Kidney (tissue), 14 donors: ENCODE data around the gene ALPK1. TPM values are rescaled to one million over a fixed set of nuclear protein-coding genes. Genes with fewer than 3 reads are reported as not detected.
"Not testable (repeated sequence)": the region's sequence is repeated elsewhere in the genome, so short reads cannot be mapped to it uniquely, and the experiment has no call there.

Experiments used
- DNase-seq, 5 donors: peaks; one replicate each; pipeline ENCODE4 v3.0.0-alpha.2; 2013 to 2020
- FAIRE-seq: peaks from 2 replicates; lab custom pipeline; 2012; peaks lifted over from hg19 to GRCh38; lab: Jason Lieb, UNC
- H3K27ac ChIP-seq, 2 donors: one replicate each; pipeline ENCODE4 v1.7.0; 2013; ENCODE audit warnings: low read depth in 2 of 2, low read length in 2 of 2, inconsistent platforms in 1 of 2
- H3K27me3 ChIP-seq: one replicate; pipeline ENCODE4 v1.7.1; 2013; ENCODE audit warnings: low read length, inconsistent platforms; ENCODE audit not compliant: control insufficient read depth, insufficient read depth
- H3K36me3 ChIP-seq, 3 donors: one replicate each; pipeline versions ENCODE4 v1.7.0 to v1.7.1; 2013; ENCODE audit warnings: low read length in 3 of 3, control low read depth in 1 of 3, inconsistent platforms in 1 of 3; ENCODE audit not compliant: insufficient read depth in 3 of 3, control insufficient read depth in 2 of 3
- H3K4me1 ChIP-seq, 3 donors: one replicate each; pipeline versions ENCODE4 v1.7.0 to v1.7.1; 2013; ENCODE audit warnings: low read length in 3 of 3, inconsistent platforms in 1 of 3, low read depth in 1 of 3; ENCODE audit not compliant: control insufficient read depth in 2 of 3, insufficient read depth in 2 of 3
- H3K4me3 ChIP-seq, 3 donors: one replicate each; pipeline versions ENCODE4 v1.7.0 to v1.8.1; 2013; ENCODE audit warnings: low read length in 3 of 3, control low read depth in 1 of 3, inconsistent platforms in 1 of 3
- H3K9ac ChIP-seq, 3 donors: one replicate each; pipeline versions ENCODE4 v1.7.0 to v1.7.1; 2013; ENCODE audit warnings: low read length in 3 of 3, control low read depth in 1 of 3, inconsistent platforms in 1 of 3
- H3K9me3 ChIP-seq, 3 donors: one replicate each; pipeline versions ENCODE4 v1.7.0 to v1.7.1; 2013; ENCODE audit warnings: low read length in 3 of 3, control low read depth in 1 of 3, inconsistent platforms in 1 of 3; ENCODE audit not compliant: control insufficient read depth in 2 of 3, insufficient read depth in 1 of 3
- CTCF ChIP-seq: IDR thresholded peaks from 3 replicates; pipeline ENCODE4 v1.5.1; 2012; ENCODE audit warnings: mild to moderate bottlenecking, moderate library complexity, borderline replicate concordance; ENCODE audit not compliant: insufficient read depth; ENCODE audit errors: extremely low read depth
- intact Hi-C: fragments of 100-400 bp; cut with DNase I; formaldehyde crosslinking; loops from one replicate; pipeline ENCODE4 v1.11.1; 2022
- polyA plus RNA-seq: library from polyadenylated mRNA; stranded (reverse); fragments of 350-450 nt; fragmentation: Illumina TruSeq; extraction: RNeasy Lipid Tissue Mini Kit (QIAGEN cat#74804); gene quantifications from one replicate; pipeline ENCODE4 v1.2.3, GENCODE V29; 2014; ENCODE audit warnings: low read depth, low replicate concordance; ENCODE audit not compliant: insufficient read depth
- total RNA-seq: library from RNA; stranded (reverse); fragmentation: NEBNext Ultra II Directional; extraction: Animal tissue kit (Norgen Biotek cat#: 25700); gene quantifications from one replicate; pipeline ENCODE4 v1.2.1, GENCODE V29; 2021
- donor health status: control.
- donor health status: control.
- donor health status: control.
- donor health status: control.
- donor health status: control.
- donor health status: DM: yes; HTN: yes; CAD: no.
- donor health status: Normal renal cell carcinoma (clear cell type).

The ALPK1 gene
- total and polyA plus RNA-seq, 2 donors from 2014 or later, result 5.9 to 33.5 TPM

GRCh38 chr4:112279025-112279881 lies 17.9 kb upstream of the ALPK1 start:
- Histone ChIP-seq H3K27ac (no peak overlapping the region), H3K4me3 (no peak overlapping the region), H3K9ac (no peak overlapping the region), H3K36me3 (no peaks in the 10 kb centered on the region), H3K4me1 (peaks cover 0 to 2% (median 0%) of the 10 kb centered on the region in 3 donors), H3K9me3 (no peaks in the 10 kb centered on the region), H3K27me3 (no peaks in the 10 kb centered on the region)
- DNase-seq (no peak), FAIRE-seq (no peak)
- intact Hi-C loops, result no loop called here
- TF ChIP-seq CTCF, result no peak

GRCh38 chr4:112279882-112280315 lies 17.3 kb upstream of the ALPK1 start:
- H3K9me3 ChIP-seq, result no peaks in the 10 kb centered on the region
- no peak overlapping the region for H3K27ac ChIP-seq
- H3K9ac ChIP-seq, result no peak overlapping the region
- intact Hi-C loops, result no loop called here
- H3K36me3 ChIP-seq, result no peaks in the 10 kb centered on the region
- FAIRE-seq (no peak), DNase-seq (no peak)
- peaks cover 0 to 2% (median 0%) of the 10 kb centered on the region in 3 donors for H3K4me1 ChIP-seq
- H3K27me3 ChIP-seq, result no peaks in the 10 kb centered on the region
- TF ChIP-seq CTCF, result no peak
- H3K4me3 ChIP-seq, result no peak overlapping the region

- H3K4me3 ChIP-seq, result no peak overlapping the region
- intact Hi-C loops, result no loop called here
- no peak for TF ChIP-seq CTCF
Measured at GRCh38 chr4:112280386-112281056, 16.6 kb upstream of the ALPK1 start.

GRCh38 chr4:112281895-112282398 lies 15.2 kb upstream of the ALPK1 start:
- H3K27me3 ChIP-seq, intact Hi-C loops, H3K9ac ChIP-seq, H3K4me1 ChIP-seq, H3K27ac ChIP-seq, H3K36me3 ChIP-seq, DNase-seq, H3K9me3 ChIP-seq, H3K4me3 ChIP-seq, FAIRE-seq: not testable (repeated sequence)

More at GRCh38 chr4:112280386-112281056, 16.6 kb upstream of the ALPK1 start:
- Histone ChIP-seq H3K36me3 (no peaks in the 10 kb centered on the region), H3K27ac (no peak overlapping the region), H3K9me3 (no peaks in the 10 kb centered on the region), H3K27me3 (no peaks in the 10 kb centered on the region), H3K9ac (no peak overlapping the region), H3K4me1 (peaks cover 0 to 2% (median 0%) of the 10 kb centered on the region in 3 donors)
- DNase-seq (no peak), FAIRE-seq (no peak)
